Left renal pelvis (tissue), 4 donors: ENCODE data around the gene FEM1C. TPM values are rescaled to one million over a fixed set of nuclear protein-coding genes. Genes with fewer than 3 reads are reported as not detected.
"Not testable (repeated sequence)": the region's sequence is repeated elsewhere in the genome, so short reads cannot be mapped to it uniquely, and the experiment has no call there.

Source experiments
- DNase-seq, 4 donors: peaks; one replicate each; pipeline ENCODE4 v3.0.0-alpha.2; 2013; ENCODE audit warnings: low read depth in 4 of 4, low spot score in 3 of 4
- polyA plus RNA-seq, 4 donors: library from polyadenylated mRNA; unstranded; fragments of 120-200 nt; gene quantifications; one replicate each; pipeline ENCODE4 v1.2.1, GENCODE V29; 2013; ENCODE audit not compliant: insufficient read length in 4 of 4

Gene FEM1C
- polyA plus RNA-seq, 4 donors = 20.7 to 26.2 (median 21.4) TPM

DNA sequence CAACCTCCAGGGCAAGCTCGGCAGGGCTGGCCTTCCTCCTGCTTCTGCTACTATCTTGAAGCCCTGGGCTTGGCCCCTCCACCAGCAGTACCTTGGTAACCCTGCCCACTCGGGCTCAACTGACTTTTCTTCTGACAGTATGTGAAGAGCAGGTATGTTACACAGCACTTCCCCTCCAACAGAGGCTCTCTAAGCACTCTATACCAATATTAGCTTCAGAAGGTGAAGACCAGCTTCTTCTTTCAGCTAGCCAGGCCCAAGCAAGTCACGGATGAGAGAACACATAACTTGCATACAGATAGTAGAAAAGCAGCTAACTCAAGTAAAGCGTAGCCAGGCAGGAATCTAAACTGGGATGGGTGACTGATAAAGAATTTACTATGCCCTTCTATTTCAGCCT is 64.3 kb downstream of the FEM1C start:
- DNase-seq = no peak

DNA sequence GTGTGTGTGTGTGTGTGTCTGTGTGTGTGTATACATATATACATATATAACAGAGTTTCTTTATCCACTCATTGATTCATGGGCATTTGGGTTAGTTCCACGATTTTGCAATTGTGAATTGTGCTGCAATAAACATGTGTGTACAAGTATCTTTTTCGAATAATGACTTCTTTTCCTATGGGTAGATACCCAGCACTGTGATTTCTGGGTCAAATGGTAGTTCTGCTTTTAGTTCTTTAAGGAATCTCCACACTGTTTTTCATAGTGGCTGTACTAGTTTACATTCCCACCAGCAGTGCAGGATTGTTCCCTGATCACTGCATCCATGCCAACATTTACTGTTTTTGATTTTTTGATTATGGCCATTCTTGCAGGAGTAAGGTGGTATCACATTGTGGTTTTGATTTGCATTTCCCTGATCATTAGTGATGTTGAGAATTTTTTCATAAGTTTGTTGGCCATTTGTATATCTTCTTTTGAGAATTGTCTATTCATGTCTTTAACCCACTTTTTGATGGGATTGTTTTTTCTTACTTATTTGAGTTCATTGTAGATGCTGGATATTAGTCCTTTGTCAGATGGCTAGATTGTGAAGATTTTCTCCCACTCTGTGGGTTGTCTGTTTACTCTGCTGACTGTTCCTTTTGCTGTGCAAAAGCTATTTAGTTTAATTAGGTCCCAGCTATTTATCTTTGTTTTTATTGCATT is 65.3 kb downstream of the FEM1C start:
- not testable (repeated sequence) for DNase-seq

DNA sequence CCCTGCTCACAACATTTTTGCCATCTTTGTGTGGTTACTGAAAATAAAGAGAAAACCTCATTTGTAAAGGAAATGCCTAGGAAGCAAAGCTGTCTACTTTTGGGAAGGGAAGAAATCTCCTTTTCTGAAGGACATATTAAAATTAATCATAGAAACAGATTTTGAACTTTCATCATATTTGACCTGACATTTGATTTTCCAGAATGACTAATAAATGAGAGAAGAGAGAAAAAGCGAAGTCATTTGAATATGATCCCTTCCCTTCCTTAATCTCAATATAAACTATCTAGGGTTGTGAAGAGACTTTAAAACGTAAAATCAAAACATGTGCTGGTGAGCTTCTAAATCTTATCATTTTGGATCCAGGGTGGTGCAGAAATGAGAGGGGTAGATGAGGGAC is 66.3 kb downstream of the FEM1C start:
- DNase-seq = no peak

DNA sequence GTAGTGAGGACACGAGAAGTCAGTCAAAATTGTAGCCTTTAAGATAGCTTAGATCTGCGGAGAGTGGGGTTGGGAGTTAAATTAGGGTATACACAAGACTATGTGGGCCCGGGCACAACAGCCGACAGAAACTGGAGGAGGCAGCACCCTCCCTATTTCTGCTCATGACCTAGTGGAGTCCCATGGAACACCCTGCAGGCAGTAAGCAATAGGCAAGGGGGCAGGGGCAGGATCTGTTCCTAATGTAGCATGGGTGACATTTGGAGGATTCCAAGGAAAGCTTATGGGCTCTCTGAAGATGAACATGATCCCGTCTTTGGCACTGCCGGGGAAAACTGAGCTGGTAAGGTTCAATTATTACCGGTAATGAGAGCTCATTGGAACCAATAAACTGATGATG is 67.0 kb downstream of the FEM1C start:
- no peak for DNase-seq

DNA sequence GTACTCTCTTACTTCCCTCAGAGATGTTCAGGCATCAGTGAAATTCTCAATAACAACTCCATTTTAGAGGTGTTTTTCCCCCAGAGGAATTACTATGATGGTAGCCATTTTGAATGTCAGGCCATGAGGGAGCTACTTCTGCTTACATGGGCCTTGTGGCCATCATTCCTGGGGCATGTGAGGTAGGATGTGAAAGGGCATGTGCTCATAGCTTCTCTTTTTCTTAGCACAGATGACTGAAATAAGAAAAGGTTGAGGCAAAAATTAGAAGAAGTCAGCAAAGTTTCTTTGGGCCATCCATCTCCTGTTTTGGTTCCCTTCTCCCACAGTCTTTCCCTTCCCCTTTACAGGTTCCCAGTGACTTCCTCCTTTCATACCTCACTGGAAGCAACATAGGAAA is 68.8 kb downstream of the FEM1C start:
- DNase-seq = no peak

DNA sequence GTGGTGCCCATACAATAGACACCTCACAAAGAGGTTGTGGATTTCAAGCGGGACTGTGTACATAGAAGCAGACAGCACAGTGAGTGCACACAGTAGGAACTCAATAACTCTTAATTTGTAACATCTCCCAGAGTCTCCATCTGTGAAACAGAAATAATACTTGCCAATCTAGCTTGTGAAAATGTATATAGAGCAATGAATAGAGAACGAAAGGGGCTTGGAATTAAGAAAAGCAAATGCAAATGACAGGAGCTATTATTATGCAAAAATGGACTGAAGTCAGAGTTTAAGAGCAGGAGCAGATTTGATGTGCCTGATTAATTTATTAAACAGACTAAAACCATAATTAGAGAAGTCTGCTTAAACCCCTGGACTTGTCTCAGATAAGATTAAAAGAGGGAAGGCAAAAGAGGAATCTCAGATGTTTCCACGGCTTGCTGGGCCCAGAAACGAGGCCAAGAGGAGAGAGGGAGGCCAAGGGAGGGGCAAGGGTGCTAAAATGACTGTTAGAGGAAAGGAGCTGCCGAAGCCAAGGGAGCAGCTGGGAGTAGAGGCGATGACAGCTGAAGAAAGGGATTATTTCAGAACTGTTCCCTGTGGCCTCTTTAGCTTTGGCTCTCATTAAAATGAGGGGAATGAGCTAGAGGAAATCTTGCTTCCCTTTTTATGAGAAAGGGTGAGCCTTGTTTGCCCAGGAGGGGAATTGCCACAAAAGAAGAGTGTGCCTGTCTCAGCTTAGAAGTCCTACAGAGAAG is 72.1 kb downstream of the FEM1C start:
- peak in 1 of 4 donors; percentile 24 for DNase-seq

DNA sequence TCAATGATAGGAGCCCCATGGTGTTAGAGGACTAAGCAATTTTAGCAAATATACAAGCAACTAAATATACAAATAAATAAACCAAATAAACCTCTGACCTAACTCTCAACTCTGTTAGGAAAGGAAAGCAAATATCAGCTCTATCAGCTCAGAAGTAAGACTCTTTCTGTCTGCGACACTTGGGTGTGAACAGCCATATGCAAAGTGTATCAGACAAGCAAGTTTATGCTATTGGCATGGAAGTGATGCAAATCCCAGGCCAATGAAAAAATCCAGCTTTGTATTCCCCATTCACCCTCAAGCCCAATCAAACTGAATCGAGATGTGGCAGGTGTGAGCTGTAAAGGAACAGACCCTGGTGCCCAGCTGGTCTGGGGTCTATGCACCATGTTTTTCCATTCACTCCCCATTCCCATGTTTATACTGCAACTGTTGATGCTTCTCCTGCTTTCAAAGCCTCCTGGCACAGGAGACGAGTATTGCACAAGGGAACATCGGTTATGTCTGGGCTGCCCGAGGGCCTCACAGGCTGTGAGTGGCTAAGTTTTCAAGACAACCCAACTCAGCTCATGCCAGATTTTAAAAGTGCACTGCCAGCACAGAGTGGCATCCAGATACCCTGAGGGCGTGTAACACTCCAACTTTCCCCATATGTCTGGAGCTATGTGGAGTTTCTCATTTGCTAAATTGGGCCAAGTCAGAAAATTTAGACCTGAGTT is 73.1 kb downstream of the FEM1C start:
- no peak for DNase-seq

DNA sequence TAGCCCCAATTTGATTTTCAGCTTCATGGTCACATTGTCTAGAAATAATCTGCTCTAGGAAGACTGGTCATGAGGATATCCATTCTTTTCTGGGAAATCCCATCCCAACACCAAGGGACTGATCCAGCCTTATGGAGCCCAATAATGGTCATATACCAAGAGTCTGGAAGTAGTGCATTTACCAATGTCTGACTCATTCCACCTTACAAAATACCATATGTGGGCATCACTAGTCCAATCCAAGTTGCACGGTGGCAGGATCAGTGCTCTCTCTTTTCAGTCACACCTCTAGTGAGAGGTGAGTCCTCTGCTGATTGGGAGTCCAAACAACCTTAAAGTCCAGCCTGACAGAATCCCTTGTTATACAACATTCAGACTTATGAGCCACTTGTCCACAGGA is 73.7 kb downstream of the FEM1C start:
- no peak for DNase-seq

Other genes starting within 250 kb of the FEM1C start
- gene CCDC112, start 248.1 kb downstream of the FEM1C start, polyA plus RNA-seq = 10 to 100 TPM in 3 of 4 donors, 1 to 10 TPM in 1; 5.8 to 18.7 (median 16.5) TPM
- 1 to 10 TPM; 1.7 to 8.0 (median 2.7) TPM for gene TICAM2, start 57.7 kb upstream of the FEM1C start, polyA plus RNA-seq
- 100 to 1,000 TPM in 2 of 4 donors, 10 to 100 TPM in 2; 92.3 to 127 (median 102) TPM for gene TMED7, start 81.3 kb upstream of the FEM1C start, polyA plus RNA-seq